Measurements from ENCODE around the gene CFAP73.

The CFAP73 gene

GRCh38 chr12:113165521-113166450 is 16.3 kb downstream of the CFAP73 start:
- DNase-seq: no peak

DNA sequence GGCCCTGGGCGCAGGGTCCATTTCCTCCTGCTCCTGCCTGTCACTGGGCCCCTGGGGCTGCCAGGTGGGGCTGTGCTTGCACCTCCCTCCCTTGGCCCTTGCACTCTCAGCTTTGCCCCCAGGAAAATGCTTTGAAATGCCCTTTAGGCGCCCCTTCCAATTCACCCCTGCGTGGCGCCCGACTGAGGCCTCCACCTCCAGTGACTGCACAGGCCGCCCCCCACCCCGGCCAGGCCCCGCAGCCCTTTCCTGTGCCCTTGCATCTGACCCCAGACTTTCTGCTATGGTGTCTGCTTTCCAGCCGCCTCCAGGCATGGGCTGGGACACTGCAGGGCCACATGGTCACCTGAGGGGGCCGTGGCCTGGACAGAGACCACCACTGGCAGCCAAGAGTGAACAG is 18.3 kb downstream of the CFAP73 start:
- no peak for DNase-seq

GRCh38 chr12:113169697-113170096 is 20.2 kb downstream of the CFAP73 start:
- DNase-seq: no peak

DNA sequence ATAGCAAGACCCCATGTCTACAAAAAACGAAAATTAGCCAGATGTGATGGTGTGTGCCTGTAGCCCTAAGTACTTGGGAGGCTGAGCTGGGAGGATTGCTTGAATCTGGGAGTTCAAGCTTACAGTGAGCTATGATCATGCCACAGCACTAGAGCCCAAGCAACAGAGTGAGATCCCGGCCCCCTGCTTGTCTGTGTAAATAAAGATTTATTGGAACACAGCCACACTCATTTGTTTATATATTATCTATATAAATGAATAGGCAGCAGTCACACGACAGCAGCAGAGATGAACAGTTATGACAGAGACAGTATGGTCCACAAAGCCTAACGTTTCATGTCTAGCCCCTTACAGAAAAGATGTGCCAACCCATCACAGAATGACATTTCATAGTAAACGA is 20.9 kb downstream of the CFAP73 start:
- DNase-seq: no peak

DNA sequence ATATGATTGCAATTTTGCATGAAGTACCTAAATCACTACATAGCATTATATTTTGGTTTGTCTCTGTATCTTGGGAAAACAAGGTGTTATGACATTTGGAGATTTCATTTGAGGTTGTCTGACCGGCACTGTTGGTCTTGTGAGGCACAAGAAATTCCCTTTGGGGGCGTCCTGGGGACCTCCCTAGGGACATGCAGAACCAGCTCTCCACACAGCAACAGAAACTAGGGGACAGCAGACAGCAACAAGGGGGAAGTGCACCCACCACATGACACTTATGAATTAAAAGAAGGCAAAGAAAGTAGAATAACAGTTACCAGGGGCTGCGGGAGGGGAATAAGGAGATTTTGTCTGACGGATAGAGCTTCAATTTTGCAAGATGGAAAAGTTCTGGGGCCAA is 21.4 kb downstream of the CFAP73 start:
- DNase-seq: no peak

- DNase-seq: no peak
These were observed 22.0 kb downstream of the CFAP73 start for GRCh38 chr12:113171543-113171942.

- DNase-seq: no peak
These were observed 22.7 kb downstream of the CFAP73 start for GRCh38 chr12:113172185-113172584.

- DNase-seq: no peak
These were observed 23.7 kb downstream of the CFAP73 start for GRCh38 chr12:113173081-113173698.

GRCh38 chr12:113174461-113175384 is 25.2 kb downstream of the CFAP73 start:
- DNase-seq: peak; percentile 56

GRCh38 chr12:113179023-113179422 is 29.5 kb downstream of the CFAP73 start:
- DNase-seq: no peak

DNA sequence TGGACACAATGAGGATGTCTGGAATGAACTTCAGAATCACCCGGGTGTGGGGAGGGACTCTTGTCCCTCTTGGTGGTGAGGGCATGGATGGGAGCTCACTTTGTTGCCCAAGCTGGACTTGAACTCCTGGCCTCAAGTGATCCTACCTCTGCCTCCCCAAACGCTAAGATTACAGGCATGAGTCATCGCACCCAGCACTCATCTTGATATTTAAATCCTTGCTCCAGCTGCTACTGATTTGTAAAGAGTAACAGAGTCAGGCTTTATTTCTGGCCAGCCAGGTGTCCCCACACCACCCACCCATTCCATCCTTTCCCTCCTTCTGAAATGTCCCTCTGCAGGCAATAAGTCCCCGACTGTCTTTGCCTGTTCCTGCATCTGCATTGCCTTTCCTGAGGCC is 30.8 kb downstream of the CFAP73 start:
- no peak for DNase-seq

DNA sequence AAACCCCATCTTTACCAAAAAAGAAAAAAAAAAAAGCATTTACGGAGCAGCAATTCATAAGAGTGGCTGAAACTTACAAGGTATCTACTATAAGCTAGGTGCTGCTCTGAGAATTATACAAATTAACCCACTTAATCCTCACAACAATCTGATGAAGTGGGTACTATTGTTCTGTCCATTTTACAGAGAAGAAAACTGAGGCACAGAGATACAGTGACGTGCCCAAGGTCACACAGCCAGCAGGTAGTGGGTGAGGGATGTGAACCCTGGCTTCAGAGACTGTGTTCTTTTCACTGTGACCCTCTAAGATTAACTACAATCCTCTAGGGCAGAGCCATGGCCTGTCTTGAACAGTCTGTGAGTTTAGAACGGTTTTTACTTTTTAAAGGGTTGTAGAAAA is 32.5 kb downstream of the CFAP73 start:
- DNase-seq: no peak

DNA sequence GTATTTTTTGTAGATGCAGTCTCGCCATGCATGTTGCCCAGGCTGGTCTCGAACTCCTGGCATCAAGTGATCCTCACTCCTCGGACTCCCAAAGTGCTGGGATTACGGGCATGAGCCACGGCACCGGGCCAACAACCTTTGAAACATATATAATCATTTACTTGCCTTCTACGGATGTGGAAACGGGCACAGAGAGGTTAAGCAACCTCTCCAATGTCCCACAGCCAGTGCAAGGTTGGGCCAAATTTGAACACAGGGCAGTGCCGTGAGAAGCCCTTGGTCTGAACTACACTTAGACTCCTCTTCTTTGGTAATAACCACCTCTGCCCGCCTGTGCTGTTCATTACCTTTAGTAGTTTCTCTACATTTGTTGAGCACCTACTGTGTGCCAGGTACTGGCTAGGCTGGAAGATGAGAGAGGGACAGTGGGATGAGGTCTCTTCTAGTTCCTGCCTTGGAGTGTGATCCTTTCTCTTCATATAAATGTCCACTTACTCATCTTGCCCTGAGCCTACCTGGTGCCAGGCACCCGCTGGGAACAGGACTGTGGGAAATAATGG is 33.6 kb downstream of the CFAP73 start:
- no peak for DNase-seq

DNA sequence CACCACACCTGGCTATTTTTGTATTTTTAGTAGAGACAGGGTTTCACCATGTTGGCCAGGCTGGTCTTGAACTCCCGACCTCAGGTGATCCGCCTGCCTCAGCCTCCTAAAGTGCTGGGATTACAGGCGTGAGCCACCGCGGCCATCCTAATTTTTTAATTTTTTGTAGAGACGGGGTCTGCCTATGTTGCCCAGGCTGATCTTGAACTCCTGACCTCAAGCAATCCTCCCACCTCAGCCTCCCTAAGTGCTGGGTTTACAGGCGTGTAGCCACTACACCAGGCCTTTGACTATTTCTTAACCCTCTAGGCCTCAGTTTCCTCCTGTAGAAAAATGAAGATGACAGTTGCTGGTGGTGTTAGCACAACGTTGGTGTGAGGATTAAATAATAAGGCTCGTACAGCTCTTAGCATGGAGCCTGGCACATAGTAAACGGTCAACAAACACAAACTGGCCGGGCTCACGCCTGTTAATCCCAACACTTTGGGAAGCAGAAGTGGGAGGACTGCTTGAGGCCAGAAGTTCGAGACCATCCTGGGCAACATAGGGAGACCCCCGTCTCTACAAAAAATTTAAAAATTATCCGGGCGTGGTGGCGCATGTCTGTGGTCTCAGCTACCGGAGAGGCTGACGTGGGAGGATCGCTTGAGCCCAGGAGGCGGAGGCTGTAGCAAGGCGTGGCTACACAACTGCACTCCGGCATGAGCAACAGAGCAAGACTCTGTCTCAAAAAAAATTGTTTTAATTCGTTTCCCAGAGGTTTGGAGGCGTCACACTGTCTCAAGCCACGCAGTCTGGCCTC is 34.8 kb downstream of the CFAP73 start:
- DNase-seq: no peak

DNA sequence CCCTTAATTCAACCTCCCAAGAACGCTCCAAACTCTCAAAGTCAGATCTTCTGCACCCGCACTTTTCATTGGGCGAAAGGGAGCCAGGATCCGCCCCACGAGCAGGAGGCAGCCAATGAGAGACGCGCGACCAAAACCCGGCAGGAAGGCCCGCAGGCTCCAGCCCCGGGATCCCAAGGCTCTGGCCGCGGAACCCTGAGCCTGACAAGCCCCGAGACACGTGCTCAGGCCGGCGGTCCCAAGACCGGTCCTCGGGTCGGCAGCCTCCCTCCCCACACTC is 35.3 kb downstream of the CFAP73 start:
- DNase-seq: peak; percentile 89

- DNase-seq: peak; percentile 68
These were observed 35.9 kb downstream of the CFAP73 start, which contains the start of the genes DDX54 and RITA1 for GRCh38 chr12:113185180-113186032. Gene DDX54 (minus strand): TSS chr12:113185478. CDS start chr12:113185451, 27 bp downstream. Gene RITA1 (plus strand): TSS chr12:113185721. CDS start chr12:113186747, 1,026 bp downstream.

DNA sequence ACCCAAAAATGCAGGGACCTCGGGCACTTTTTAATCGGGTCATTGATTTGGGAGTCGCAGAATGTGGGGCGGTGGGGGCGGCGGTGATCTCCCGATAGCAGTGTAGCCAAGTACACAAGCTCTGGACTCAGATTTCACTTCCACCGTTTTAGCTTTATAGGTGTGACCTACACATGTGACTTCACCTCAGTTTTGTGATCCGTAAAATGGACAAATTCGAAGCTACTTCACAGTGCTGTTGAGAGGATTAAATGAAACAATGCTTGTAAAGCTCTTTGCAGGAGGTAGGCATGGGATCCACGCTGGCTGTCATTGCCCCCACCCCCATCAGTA is 36.5 kb downstream of the CFAP73 start:
- no peak for DNase-seq

GRCh38 chr12:113186666-113187325 is 37.3 kb downstream of the CFAP73 start:
- no peak for DNase-seq

DNA sequence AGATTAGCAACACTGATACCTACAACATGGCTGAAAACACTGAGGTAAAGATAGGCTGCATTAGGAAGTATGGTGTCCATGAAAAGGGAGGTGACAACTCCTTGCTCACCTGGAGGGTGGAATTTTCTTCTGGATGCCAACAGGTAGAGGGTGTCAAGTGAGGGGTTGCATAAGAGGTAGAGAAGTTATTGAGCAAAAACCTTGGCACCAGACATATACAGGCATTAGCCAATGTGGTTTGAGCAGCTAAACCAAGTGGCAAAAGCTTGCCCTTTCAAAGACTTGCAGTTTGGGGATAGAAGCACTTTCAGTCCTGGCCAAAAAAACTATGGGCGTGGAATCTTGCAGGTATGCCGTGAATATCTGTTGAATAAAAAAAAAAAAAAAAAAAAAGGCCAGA is 39.8 kb downstream of the CFAP73 start:
- no peak for DNase-seq

DNA sequence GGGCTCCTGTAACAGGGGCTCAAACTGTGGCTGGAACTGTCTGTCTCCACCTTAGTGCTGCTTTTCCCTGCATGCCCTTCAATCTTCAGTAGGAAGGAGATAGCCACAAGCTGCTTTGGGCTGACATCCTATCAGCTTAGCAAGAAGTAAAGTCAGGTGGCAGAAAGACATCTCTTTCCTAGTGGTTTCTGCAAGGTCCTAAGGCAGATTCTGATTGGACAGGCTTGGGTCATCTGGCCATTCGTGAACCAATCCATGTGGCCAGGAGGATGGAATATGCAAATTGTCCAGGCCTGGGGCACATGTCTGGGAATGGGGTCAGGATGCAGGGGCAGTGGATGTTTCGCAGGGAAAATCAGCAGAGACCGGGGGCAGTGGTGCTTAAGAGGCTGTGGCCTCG is 41.2 kb downstream of the CFAP73 start:
- DNase-seq: peak; percentile 44

Measured in fibroblast of skin of back (primary cell).